Activated naive CD4-positive, alpha-beta T cell treated with anti-CD3 and anti-CD28 coated beads, Interleukin-2, amount 50 U/mL, for 24 hours (primary cell): ENCODE data around the gene RASAL2.
"Not testable (repeated sequence)": the region's sequence is repeated elsewhere in the genome, so short reads cannot be mapped to it uniquely, and the experiment has no call there.

ENCODE experiments used
- H3K27ac Mint-ChIP-seq: one replicate; pipeline ENCODE4 v1.8.0; 2021; ENCODE audit warnings: mild to moderate bottlenecking, mixed read lengths
- H3K27me3 Mint-ChIP-seq: one replicate; pipeline ENCODE4 v1.8.0; 2021; ENCODE audit warnings: mixed read lengths
- H3K36me3 Mint-ChIP-seq: one replicate; pipeline ENCODE4 v1.8.0; 2021; ENCODE audit warnings: mixed read lengths
- H3K4me1 Mint-ChIP-seq: one replicate; pipeline ENCODE4 v1.8.0; 2021; ENCODE audit warnings: mixed read lengths
- H3K4me3 Mint-ChIP-seq: one replicate; pipeline ENCODE4 v1.8.0; 2021; ENCODE audit warnings: mild to moderate bottlenecking, mixed read lengths
- H3K9me3 Mint-ChIP-seq: one replicate; pipeline ENCODE4 v1.8.0; 2021; ENCODE audit warnings: mixed read lengths

RASAL2 gene

DNA sequence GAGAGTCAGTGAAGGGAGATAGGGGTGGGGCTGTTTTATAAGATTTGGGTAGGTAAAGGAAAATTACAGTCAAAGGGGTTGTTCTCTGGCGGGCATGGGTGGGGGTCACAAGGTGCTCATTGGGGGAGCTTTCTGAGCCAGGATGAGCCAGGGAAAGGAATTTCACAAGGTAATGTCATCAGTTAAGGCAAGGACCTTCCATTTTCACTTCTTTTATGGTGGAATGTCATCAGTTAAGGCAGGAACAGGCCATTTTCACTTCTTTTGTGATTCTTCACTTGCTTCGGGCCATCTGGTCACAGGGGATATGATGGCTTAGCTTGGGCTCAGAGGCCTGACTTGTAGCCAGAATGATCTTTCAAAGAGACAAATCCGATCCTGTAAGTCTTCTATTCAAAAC lies 159.7 kb downstream of the RASAL2 start:
- not testable (repeated sequence) for H3K27me3 Mint-ChIP-seq, H3K27ac Mint-ChIP-seq, H3K36me3 Mint-ChIP-seq, H3K4me3 Mint-ChIP-seq, H3K4me1 Mint-ChIP-seq
- H3K9me3 Mint-ChIP-seq: peaks cover 24% of the 10 kb centered on the region

DNA sequence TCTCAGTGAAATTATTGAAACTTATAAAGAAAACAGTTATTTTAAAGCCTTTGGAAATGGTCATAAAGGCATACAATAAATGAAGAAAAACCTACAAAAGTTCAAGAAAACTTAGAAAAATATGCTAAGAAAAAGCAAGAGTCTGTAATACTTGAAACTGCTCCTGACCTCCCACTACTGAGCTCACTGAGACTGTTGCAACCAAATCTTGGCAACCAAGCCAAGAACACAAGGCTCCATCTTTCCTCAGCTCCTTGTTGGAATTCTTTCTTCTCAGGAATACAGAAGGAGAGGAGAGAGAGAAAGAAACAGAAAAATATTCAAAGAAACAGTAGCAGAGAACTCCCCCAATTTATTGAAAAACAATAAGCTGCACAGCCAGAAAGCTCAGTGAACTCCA lies 160.5 kb downstream of the RASAL2 start:
- Mint-ChIP-seq H3K36me3 (no peaks in the 10 kb centered on the region), H3K27ac (no peak overlapping the region), H3K27me3 (peaks cover 4% of the 10 kb centered on the region), H3K9me3 (peaks cover 18% of the 10 kb centered on the region), H3K4me1 (no peaks in the 10 kb centered on the region), H3K4me3 (no peak overlapping the region)

DNA sequence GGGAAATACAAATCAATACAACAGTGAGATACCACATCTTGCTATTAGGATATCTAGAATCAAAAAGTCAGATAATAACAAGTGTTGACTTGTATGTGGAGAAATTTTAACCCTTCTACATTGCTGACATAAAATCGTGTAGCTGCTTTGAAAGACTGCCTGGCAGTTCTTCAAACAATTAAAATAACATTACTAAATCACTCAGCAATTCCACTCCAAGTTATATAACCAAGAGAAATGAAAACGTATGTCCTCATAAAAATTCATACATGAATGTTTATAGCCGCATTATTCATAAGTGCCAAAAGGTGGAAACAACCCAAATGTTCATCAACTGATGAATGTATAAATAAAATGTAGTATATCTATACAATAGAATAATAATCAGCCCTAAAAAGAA lies 164.6 kb downstream of the RASAL2 start:
- Mint-ChIP-seq H3K27me3 (peaks cover 4% of the 10 kb centered on the region), H3K4me1 (no peaks in the 10 kb centered on the region), H3K36me3 (no peaks in the 10 kb centered on the region), H3K4me3 (no peak overlapping the region), H3K27ac (no peak overlapping the region), H3K9me3 (peaks cover 11% of the 10 kb centered on the region)

DNA sequence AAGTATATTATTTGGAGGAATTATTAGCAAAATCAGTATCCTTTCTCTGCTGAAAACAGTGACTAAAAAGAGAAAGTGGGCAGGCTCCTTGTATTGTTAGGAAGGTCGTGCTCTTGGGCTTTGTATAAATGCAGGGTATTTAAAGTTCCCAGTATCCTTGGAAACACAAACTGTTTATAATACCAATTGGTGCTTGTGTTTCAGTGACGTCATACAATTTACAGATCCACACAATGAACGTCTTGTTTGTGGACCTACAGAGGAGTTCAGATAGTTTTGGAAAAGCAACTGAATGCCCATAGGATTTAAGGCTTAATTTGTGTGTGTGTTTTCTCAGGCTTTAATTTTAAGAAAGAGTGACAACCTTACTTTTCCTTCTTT lies 168.2 kb downstream of the RASAL2 start:
- Mint-ChIP-seq H3K4me3 (no peak overlapping the region), H3K27me3 (peaks cover 3% of the 10 kb centered on the region), H3K36me3 (no peaks in the 10 kb centered on the region), H3K4me1 (no peaks in the 10 kb centered on the region), H3K9me3 (peaks cover 5% of the 10 kb centered on the region), H3K27ac (no peak overlapping the region)

DNA sequence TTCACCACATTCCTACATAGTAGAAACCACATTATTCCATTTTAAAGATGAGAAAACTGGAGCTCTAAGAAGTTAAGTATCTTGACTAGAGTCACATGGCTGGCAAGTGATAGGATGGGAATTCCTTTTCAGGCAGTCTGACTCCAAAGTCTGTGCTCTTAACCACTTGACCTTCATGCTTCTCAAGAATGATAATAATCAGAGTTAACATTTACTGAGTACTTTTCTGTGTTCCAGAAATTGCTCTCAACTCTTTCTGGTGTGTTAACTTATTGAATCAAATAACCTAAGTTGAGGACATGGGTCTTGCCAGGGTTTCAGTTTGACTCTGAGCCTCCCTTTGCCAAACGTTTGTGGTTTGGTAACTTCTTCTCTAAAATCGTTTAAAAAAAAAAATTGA lies 169.4 kb downstream of the RASAL2 start:
- Mint-ChIP-seq H3K4me1 (no peaks in the 10 kb centered on the region), H3K27me3 (peaks cover 3% of the 10 kb centered on the region), H3K9me3 (peaks cover 5% of the 10 kb centered on the region), H3K4me3 (no peak overlapping the region), H3K36me3 (no peaks in the 10 kb centered on the region), H3K27ac (no peak overlapping the region)

DNA sequence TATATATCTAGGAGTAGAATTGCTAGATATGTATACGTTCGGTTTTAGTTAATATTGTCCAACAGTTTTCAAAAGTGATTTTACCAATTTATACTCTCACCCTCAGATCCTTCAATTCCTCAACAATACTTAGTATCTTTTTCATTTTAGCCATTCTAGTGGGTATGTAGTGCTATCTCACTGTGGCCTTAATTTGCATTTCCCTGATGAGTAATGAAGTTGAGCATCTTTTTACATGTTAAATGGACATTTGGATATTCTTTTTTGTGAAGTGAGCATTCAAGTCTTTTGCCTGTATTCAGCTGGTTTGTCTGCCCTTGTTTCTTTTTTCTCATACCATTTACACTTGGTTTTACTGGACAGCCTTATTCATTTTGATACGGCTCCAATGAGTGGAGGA lies 172.2 kb downstream of the RASAL2 start:
- Mint-ChIP-seq H3K4me1 (no peaks in the 10 kb centered on the region), H3K27me3 (peaks cover 3% of the 10 kb centered on the region), H3K27ac (no peak overlapping the region), H3K4me3 (no peak overlapping the region), H3K36me3 (no peaks in the 10 kb centered on the region), H3K9me3 (peaks cover 5% of the 10 kb centered on the region)

DNA sequence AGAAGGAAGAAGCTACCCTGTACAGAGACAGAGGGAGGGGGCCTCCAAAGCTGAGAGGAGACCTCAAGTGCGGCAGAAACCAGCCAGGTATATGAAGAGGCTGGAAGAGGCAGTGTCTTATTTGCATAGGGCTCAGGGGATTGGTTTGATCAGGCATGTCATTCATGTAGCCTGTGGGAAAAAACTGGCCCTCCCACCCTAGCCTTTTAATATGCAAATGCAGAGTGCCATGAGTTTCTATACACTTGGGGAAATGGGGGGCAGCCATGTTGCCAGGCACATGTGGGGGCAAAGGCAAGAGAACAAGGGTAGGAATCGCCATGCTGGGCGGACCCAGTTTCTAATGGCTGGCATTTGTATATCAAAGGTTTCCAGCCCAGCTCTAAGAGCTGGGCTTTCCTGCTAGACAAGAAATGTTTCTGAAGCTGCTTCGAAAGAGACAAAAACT lies 172.7 kb downstream of the RASAL2 start:
- Mint-ChIP-seq H3K4me1 (no peaks in the 10 kb centered on the region), H3K36me3 (no peaks in the 10 kb centered on the region), H3K27ac (no peak overlapping the region), H3K27me3 (peaks cover 3% of the 10 kb centered on the region), H3K4me3 (no peak overlapping the region), H3K9me3 (peaks cover 5% of the 10 kb centered on the region)

DNA sequence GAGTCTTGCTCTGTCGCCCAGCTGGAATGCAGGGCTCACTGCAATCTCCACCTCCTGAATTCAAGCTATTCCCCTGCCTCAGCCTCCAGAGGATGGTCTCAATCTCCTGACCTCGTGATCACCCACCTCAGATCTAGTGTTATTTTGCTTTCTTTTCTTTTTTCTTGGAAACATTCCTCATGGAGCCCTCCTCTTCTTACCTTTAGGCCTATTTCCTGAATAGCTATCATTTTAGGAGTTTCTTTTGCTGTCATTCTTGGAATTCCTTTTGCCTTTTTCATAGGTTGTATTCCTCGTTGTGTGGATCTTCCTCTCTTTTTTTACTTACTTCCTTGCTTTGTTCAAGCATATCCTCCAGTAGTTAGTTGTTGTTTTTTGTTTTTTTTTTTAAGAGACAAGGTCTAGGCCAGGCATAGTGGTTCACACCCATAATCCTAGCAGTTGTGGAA lies 173.8 kb downstream of the RASAL2 start:
- H3K9me3 Mint-ChIP-seq: peaks cover 5% of the 10 kb centered on the region
- H3K4me1 Mint-ChIP-seq: no peaks in the 10 kb centered on the region
- H3K4me3 Mint-ChIP-seq: no peak overlapping the region
- no peak overlapping the region for H3K27ac Mint-ChIP-seq
- peaks cover 3% of the 10 kb centered on the region for H3K27me3 Mint-ChIP-seq
- H3K36me3 Mint-ChIP-seq: no peaks in the 10 kb centered on the region

DNA sequence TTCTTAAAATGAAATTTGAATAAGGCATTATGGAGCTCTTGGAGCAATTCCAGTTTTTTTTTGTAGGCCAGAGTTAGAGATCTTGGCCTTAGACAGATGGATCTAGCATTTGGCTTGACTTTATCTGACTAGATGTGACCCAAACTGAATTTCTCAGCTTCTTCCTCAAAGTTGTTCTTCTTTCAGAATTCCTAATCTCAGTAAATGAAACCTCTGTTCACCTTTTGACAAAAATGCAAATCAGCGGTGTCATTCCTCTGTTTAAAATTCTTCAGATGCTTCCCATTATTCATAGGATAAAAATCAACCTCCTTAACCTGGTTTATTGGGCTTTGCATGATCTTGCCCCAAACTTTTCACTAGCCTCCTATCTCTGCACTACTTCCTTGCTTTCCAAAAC lies 177.6 kb downstream of the RASAL2 start:
- Mint-ChIP-seq H3K36me3 (no peaks in the 10 kb centered on the region), H3K4me3 (no peak overlapping the region)

DNA sequence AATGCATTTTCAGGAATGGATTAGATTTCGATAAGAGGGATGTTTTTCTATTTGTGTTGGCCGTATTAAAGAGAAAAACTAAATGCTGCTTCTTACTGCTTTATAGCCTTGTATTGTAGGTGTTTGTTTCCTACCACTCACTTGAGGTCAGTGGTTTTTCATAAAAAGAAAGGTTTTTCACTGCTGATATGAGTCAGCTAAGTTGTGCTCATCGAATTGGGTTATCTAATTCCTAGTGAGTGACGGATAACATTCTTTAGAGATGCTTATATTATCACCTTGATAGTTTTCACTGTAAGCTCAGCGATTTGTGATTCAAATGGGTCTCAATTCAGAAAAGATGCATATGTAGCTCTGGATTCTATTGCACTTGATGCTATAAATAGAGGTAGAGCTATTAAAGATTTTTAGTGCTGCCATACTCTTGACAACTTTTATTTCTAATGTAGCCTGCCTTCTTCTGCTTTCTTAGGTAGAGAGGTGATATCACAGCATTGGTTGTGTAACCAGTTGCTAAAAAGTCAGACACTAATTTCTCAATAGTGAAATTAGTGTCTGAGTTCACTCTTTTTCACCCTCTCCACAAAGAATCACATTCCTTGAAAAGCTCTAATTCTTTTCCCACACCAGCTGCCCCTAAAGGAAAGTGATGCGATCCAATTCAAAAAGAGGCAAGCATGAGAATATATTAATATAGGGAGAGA lies 180.0 kb downstream of the RASAL2 start:
- H3K4me1 Mint-ChIP-seq: no peaks in the 10 kb centered on the region
- no peak overlapping the region for H3K4me3 Mint-ChIP-seq
- no peaks in the 10 kb centered on the region for H3K36me3 Mint-ChIP-seq
- H3K27me3 Mint-ChIP-seq: no peaks in the 10 kb centered on the region
- H3K9me3 Mint-ChIP-seq: no peaks in the 10 kb centered on the region
- no peak overlapping the region for H3K27ac Mint-ChIP-seq

More for the DNA sequence above, 177.6 kb downstream of the RASAL2 start:
- no peaks in the 10 kb centered on the region for H3K27me3 Mint-ChIP-seq
- H3K27ac Mint-ChIP-seq: no peak overlapping the region
- H3K9me3 Mint-ChIP-seq: no peaks in the 10 kb centered on the region
- no peaks in the 10 kb centered on the region for H3K4me1 Mint-ChIP-seq

DNA sequence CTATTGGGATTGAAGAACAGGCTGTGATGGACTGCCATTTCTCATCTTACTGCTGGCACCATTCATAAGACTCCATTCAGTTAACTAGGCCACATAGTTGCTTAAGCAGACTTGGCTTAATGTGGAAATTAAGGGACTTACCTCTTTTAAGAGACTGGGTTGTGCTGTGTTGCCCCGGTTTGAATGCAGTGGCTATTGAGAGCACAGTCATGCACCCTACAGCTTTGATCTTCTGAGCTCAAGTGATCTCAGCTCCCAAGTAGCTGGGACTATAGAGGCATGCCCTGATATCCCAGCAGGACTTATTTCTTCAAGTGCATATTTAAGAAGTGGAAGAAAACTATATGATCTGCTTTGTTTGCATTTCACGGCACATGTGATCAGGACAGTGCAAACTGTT lies 181.1 kb downstream of the RASAL2 start:
- no peaks in the 10 kb centered on the region for H3K27me3 Mint-ChIP-seq
- H3K36me3 Mint-ChIP-seq: no peaks in the 10 kb centered on the region
- H3K4me1 Mint-ChIP-seq: no peaks in the 10 kb centered on the region
- H3K4me3 Mint-ChIP-seq: no peak overlapping the region
- H3K9me3 Mint-ChIP-seq: no peaks in the 10 kb centered on the region
- no peak overlapping the region for H3K27ac Mint-ChIP-seq

DNA sequence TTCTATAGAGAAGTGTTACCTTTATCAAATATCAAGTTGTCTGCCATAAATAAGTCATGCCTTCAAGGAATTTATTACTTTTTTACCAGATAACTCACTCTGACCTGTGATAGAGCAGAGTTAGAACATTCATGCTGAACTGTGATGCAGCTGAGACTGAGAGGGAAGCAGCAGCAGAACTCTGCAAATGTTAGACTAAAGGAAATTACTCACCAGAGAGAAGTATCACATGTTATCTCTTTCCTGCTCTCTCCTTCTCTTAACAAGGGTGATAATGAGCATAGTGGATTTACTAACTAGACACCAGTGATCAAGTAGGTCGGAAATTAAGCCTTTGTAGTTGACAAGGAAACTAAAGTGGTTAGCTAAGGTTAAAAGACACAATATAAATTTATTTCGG lies 181.6 kb downstream of the RASAL2 start:
- Mint-ChIP-seq H3K4me3 (no peak overlapping the region), H3K27ac (no peak overlapping the region), H3K27me3 (no peaks in the 10 kb centered on the region), H3K9me3 (no peaks in the 10 kb centered on the region), H3K4me1 (no peaks in the 10 kb centered on the region), H3K36me3 (no peaks in the 10 kb centered on the region)

DNA sequence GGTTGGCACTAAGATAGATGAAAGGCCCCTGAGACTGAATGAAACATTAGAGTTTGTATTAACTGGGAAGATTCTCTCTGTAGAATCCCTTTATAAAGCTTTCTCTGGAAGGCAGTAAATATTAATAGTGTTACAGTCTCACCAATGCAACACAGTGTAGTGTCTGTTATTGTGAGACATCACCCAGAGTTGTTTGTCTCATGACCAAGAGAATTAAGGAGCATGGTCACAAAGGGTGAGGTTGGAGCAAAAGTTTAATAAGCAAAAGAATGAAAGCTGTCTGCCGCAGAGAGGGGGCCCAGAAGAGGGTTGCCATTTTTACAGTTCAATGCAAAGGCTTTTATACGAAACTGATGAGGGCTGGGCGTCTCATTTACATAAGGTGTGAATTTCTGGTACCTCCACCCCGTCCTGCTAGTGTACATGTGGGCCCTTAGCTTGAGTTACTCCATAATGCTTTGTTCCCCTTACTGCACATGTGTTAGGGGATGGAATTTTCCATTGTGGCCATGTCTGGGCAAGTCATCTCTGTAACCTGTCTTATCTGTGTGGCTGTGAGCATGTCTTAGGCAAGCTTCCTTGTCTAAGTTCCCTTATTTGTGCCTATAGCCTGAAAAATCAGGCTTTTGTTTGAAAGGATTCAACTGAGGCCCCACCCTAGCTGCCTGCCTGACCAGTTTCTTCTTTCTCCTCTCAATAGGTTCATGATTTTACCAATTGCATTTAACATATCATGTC lies 184.1 kb downstream of the RASAL2 start:
- no peaks in the 10 kb centered on the region for H3K4me1 Mint-ChIP-seq
- no peaks in the 10 kb centered on the region for H3K36me3 Mint-ChIP-seq
- no peak overlapping the region for H3K4me3 Mint-ChIP-seq
- H3K27me3 Mint-ChIP-seq: no peaks in the 10 kb centered on the region
- no peak overlapping the region for H3K27ac Mint-ChIP-seq
- no peaks in the 10 kb centered on the region for H3K9me3 Mint-ChIP-seq

DNA sequence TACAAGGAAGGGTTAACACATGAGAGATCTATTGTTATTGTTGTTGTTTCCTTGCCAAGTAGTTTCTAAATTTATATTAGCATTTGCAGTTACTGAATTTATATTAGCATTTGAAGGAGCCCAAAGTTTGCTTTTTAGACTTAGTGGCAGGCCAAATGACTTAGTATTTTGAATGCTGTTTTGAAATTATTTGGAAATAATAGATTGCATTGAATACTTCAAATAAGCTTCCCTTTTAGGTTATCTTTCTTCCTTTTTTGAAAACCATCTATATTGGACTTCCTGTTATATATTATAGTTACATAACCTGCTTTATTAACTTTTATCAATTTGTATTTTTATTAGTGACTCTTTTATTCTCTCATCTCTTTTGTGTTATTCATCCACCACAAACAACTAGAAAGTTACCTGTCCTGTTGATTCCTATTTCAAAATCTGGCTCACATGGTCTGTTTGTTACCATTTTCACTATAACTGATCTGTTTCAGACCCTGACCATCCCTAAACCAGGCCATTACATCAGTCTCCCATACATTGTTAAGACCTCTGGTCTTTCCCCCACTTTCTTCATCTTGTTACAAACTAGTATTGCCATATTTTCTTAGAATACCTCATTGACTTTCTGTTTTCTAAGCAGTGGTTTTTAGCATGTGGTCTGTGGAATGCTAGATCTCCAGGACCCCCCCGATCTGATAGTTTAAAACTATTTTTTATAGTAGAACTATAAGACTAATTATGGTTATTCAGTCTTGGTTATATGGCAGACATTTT lies 185.2 kb downstream of the RASAL2 start:
- Mint-ChIP-seq H3K36me3 (no peaks in the 10 kb centered on the region), H3K9me3 (no peaks in the 10 kb centered on the region), H3K27ac (no peak overlapping the region), H3K4me1 (no peaks in the 10 kb centered on the region), H3K27me3 (no peaks in the 10 kb centered on the region), H3K4me3 (no peak overlapping the region)

DNA sequence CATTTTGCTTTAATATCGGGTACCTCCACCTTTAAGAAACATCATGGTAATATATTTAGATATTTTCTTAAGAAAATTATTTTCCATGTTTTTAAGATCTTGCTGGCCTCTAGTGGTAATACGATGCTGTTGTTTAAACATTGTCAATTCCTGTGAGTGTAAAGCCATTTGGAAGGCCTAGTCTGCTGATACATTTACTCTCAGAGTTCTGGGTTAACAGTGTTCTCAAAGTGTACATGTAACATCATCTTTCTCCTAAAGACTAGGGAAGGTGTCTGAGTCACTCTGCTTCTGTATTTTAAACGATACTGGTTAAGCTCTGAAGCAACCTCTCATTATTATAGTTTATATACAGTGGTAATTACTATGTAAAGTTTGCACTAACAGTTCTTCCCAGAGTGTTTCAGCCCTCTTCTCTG lies 189.1 kb downstream of the RASAL2 start:
- Mint-ChIP-seq H3K36me3 (no peaks in the 10 kb centered on the region), H3K9me3 (no peaks in the 10 kb centered on the region)

DNA sequence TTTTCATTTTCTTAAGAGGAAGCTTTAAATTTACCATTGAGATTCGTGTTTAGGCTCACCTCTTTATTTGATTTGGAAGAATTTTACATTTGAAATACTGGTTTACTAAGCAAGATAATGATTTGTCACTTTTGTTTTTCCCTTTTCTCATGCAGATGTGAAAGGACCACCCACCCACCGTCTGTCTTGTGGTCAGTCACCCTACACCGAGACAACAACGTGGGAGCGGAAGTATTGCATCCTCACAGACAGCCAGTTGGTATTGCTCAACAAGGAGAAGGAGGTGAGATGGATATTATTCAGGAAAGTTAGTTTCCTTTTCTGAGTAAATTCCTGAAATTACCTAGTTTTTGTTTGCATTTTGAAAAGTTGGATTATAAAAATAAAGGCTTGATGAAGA lies 189.5 kb downstream of the RASAL2 start:
- Mint-ChIP-seq H3K27me3 (no peaks in the 10 kb centered on the region), H3K36me3 (no peaks in the 10 kb centered on the region), H3K4me3 (no peak overlapping the region), H3K9me3 (no peaks in the 10 kb centered on the region), H3K4me1 (no peaks in the 10 kb centered on the region), H3K27ac (no peak overlapping the region)

More for the DNA sequence above, 189.1 kb downstream of the RASAL2 start:
- Mint-ChIP-seq H3K27ac (no peak overlapping the region), H3K4me1 (no peaks in the 10 kb centered on the region), H3K4me3 (no peak overlapping the region), H3K27me3 (no peaks in the 10 kb centered on the region)
